ENCODE measurements around the gene CTXND2. TPM values are rescaled to one million over a fixed set of nuclear protein-coding genes. Genes with fewer than 3 reads are reported as not detected.

The CTXND2 gene
- total RNA-seq (2021; fragmentation: NEBNext Ultra II Directional; extraction: Animal tissue kit (Norgen Biotek cat#: 25700)) (not detected in 2 replicates), polyA plus RNA-seq (2011; rRNA removed) (not detected in 2 replicates), polyA minus RNA-seq (2011; rRNA and poly(A)+ RNA removed) (not detected in 2 replicates)
- not detected for polyA plus RNA-seq (2011; cell fraction: cytosol; rRNA removed)
- not detected for polyA plus RNA-seq (2011; cell fraction: nucleus; rRNA removed)
- not detected in 4 replicates for polyA plus RNA-seq (2012, experiment 1 of 2)
- not detected for polyA plus RNA-seq (2012, experiment 2 of 2)
- polyA plus RNA-seq (2013, experiment 1 of 2): not detected
- polyA plus RNA-seq (2013, experiment 2 of 2): not detected
- not detected for polyA minus RNA-seq (2011; cell fraction: cytosol; rRNA and poly(A)+ RNA removed)
- not detected for polyA minus RNA-seq (2011; cell fraction: nucleus; rRNA and poly(A)+ RNA removed)
- long read RNA-seq, experiment 1: 0 reads
- long read RNA-seq, experiment 2: 0 reads

- Histone ChIP-seq H2AK5ac (ENCODE audit: low read depth, low read length) (no peak within 1 kb of the TSS), H3K4ac (replicated peaks; ENCODE audit: insufficient read length, low read depth, low read length) (no peak within 1 kb of the TSS), H3K23me2 (ENCODE audit: low read depth, low read length) (no peaks in the 10 kb centered on the region), H2BK20ac (ENCODE audit: low read length) (no peak within 1 kb of the TSS), H4K20me1 (replicated peaks in 1 of 2; ENCODE audit: control insufficient read depth in 1 of 2, insufficient read depth in 2 of 2, low read length in 2 of 2) (no peaks in the 10 kb centered on the region), H3K4me2 (ENCODE audit: insufficient read depth in 1 of 2, low read depth in 2 of 2, low read length in 2 of 2) (no peak within 1 kb of the TSS), H3K27me3 (replicated peaks in 1 of 4; ENCODE audit: control insufficient read depth in 3 of 4, extremely low read depth in 1 of 4, insufficient read depth in 3 of 4, low read length in 3 of 4) (no peaks in the 10 kb centered on the region), H3K4me3 (ENCODE audit: extremely low read depth in 1 of 4, insufficient read depth in 2 of 4, low read depth in 3 of 4, low read length in 4 of 4) (no peak within 1 kb of the TSS), H3K56ac (replicated peaks; ENCODE audit: insufficient read length, low read depth, low read length) (no peak within 1 kb of the TSS), H2BK15ac (ENCODE audit: low read length) (no peak within 1 kb of the TSS), H4K8ac (ENCODE audit: extremely low read depth, insufficient read depth, low read length) (no peak within 1 kb of the TSS), H3K79me1 (ENCODE audit: low read depth, low read length) (no peaks in the 10 kb centered on the region), H4K91ac (replicated peaks; ENCODE audit: insufficient read length, low read length) (no peak within 1 kb of the TSS), H3K36me3 (ENCODE audit: control insufficient read depth in 2 of 4, insufficient read depth in 4 of 4, low read length in 3 of 4) (no peaks in the 10 kb centered on the region), H3K9ac (replicated peaks in 1 of 4; ENCODE audit: extremely low read depth in 1 of 4, low read depth in 3 of 4, low read length in 3 of 4) (no peak within 1 kb of the TSS), H3K14ac (ENCODE audit: insufficient read length) (no peak within 1 kb of the TSS), H2AFZ (ENCODE audit: low read length) (peak within 1 kb of the TSS; percentile 44; the same call in 1 of the 2 replicates), H3K18ac (ENCODE audit: extremely low read depth, low read length) (no peak within 1 kb of the TSS), H3K4me1 (replicated peaks in 1 of 4; ENCODE audit: control insufficient read depth in 3 of 4, insufficient read depth in 4 of 4, low read length in 3 of 4) (peaks cover 0 to 2% (median 0%) of the 10 kb centered on the region in 4 experiments; a peak in 1 of 7 replicates), H3K9me3 (ENCODE audit: insufficient read depth in 2 of 2, low read depth in 1 of 2, low read length in 1 of 2) (no peaks in the 10 kb centered on the region), H3K79me2 (ENCODE audit: control insufficient read depth in 1 of 2, insufficient read depth in 2 of 2, low read length in 2 of 2) (no peaks in the 10 kb centered on the region), H3K27ac (ENCODE audit: low read depth, low read length) (no peak within 1 kb of the TSS), H2BK120ac (replicated peaks; ENCODE audit: low read depth, low read length) (no peak within 1 kb of the TSS), H3K23ac (ENCODE audit: insufficient read length) (no peak within 1 kb of the TSS), H4K5ac (ENCODE audit: insufficient read length, low read depth, low read length) (no peak within 1 kb of the TSS), H2BK5ac (ENCODE audit: low read depth, low read length) (no peak within 1 kb of the TSS), H2BK12ac (ENCODE audit: low read depth, low read length) (no peak within 1 kb of the TSS)
- ChIA-PET CTCF (ENCODE audit: partially characterized antibody) (interaction anchor here (1.2 kb wide), 1 partner anchor 58 kb away, joined by 3 read pairs; no protein-coding TSS in a partner anchor), POLR2A (ENCODE audit: partially characterized antibody) (interaction anchor here (0.8 kb wide), 1 partner anchor 999 kb away, joined by 3 read pairs; a partner anchor contains a TSS)
- DNase-seq (ENCODE audit: low read depth in 1 of 2, low spot score in 2 of 2): no peak
- WGBS, 2 experiments (ENCODE audit: extremely low coverage in 1 of 2, insufficient coverage in 1 of 2, insufficient read length in 1 of 2, insufficient replicate concordance in 2 of 2, low coverage in 1 of 2, low lambda C conversion rate in 2 of 2, missing lambda C conversion rate in 1 of 2): 79% methylated on average over 3 of the region's 3 CpGs; no CpG with 5 or more reads in 1 of the 2 experiments
- FAIRE-seq: no peak
- TF ChIP-seq EP300 (IDR thresholded peaks at IDR 0.05; ENCODE audit: borderline replicate concordance in 1 of 2, low read depth in 2 of 2, low read length in 2 of 2): no peak
- TF ChIP-seq CBX8 (IDR thresholded peaks at IDR 0.05; ENCODE audit: borderline replicate concordance, low read depth, low read length): no peak
- TF ChIP-seq BCL11A (IDR thresholded peaks at IDR 0.05; ENCODE audit: low read depth in 2 of 2, low read length in 2 of 2): no peak
- TF ChIP-seq PHF8 (conservative IDR thresholded peaks at IDR 0.05; ENCODE audit: low read depth, low read length): no peak
- TF ChIP-seq NRF1 (IDR thresholded peaks at IDR 0.05; ENCODE audit: low read depth, low read length): no peak
- no peak for TF ChIP-seq HDAC2 (IDR thresholded peaks at IDR 0.05; ENCODE audit: borderline replicate concordance in 1 of 2, low read depth in 2 of 2, low read length in 2 of 2)
- no peak for TF ChIP-seq CBX5 (IDR thresholded peaks at IDR 0.05; ENCODE audit: low read depth, low read length)
- TF ChIP-seq E2F6 (IDR thresholded peaks at IDR 0.05): no peak
- no peak for TF ChIP-seq ASH2L (IDR thresholded peaks at IDR 0.05; ENCODE audit: low read length)
- no peak for TF ChIP-seq RFX5 (IDR thresholded peaks at IDR 0.05; ENCODE audit: borderline replicate concordance, low read depth, low read length)
- TF ChIP-seq SP4 (IDR thresholded peaks at IDR 0.05; ENCODE audit: low read length): no peak
These were observed at the start of gene CTXND2 for GRCh38 chr1:150887018-150887417. Gene CTXND2 (plus strand): TSS chr1:150887136. CDS start chr1:150912315, 25,179 bp downstream.

Measured in H1 (cell line).